ENCODE data around the gene GFPT2. TPM values are rescaled to one million over a fixed set of nuclear protein-coding genes. Genes with fewer than 3 reads are reported as not detected.

The GFPT2 gene
- total RNA-seq, 1 experiment from 2014 or later = 8.2 TPM

DNA sequence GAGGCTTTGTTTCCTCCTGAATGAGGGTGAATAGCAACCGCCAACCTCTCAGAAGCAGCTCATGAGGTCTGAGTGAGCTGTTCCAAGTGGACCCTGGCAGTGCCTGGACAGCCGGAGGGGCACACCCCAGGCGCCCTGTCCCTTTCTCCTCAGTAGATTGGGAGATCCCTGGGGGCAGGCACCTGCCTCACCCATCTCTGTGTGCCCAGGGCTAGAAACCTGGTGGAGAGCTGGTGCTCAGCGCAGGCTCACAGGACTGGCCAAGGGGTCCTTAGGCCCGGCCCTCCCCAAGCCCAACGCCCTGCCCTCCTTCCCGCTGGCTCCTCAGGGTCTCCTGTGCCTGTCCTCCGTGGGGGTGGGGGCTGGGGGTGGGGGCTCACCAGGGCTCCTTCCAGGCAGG lies 46.3 kb downstream of the GFPT2 start:
- BruUV-seq (replicated peaks) = no TSS peak
- ChIA-PET POLR2A (interaction anchor here (0.7 kb wide), 1 partner anchor 166 kb away, joined by 4 read pairs; no protein-coding TSS in a partner anchor), CTCF (interaction anchor here (0.8 to 4.6 kb wide), 5 partner anchors 9 to 165 kb away, joined by 3 to 39 read pairs (median 21); no protein-coding TSS in a partner anchor)
- no peak for DNase-seq (ENCODE audit: unreplicated experiment)
- intact Hi-C loops (cut with micrococcal nuclease) = no loop called here
- TF ChIP-seq CTCF (IDR thresholded peaks at IDR 0.05; ENCODE audit: unreplicated experiment) = no peak
- Mint-ChIP-seq H3K4me3 (ENCODE audit: unreplicated experiment) (no peak overlapping the region), H3K27me3 (ENCODE audit: insufficient read depth, unreplicated experiment) (no peaks in the 10 kb centered on the region), H3K4me1 (ENCODE audit: insufficient read depth, unreplicated experiment) (no peaks in the 10 kb centered on the region), H3K27ac (ENCODE audit: low read depth, unreplicated experiment) (no peak overlapping the region), H3K36me3 (ENCODE audit: insufficient read depth, unreplicated experiment) (no peaks in the 10 kb centered on the region), H3K9me3 (ENCODE audit: unreplicated experiment) (no peaks in the 10 kb centered on the region)

DNA sequence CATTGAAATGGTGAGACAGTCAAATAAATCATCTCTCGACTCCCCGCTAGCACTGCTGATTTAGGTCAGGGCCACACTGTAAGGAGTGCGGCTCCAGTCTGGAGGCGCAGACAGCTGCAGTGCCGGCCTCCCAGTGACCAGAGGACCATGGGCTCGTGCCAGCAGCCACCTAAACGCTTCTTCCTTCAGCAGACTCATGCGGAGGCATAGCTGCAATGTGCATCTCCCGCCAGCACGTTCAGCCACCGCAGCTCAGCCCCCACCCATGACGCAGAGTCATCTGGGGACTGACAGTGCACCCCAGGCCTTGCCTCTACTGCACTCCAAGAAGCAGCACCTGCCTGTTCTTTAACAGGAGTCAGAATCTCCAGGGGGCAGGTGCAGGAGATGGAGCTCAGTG lies 47.7 kb downstream of the GFPT2 start:
- Mint-ChIP-seq H3K36me3 (ENCODE audit: insufficient read depth, unreplicated experiment) (no peaks in the 10 kb centered on the region), H3K4me3 (ENCODE audit: unreplicated experiment) (no peak overlapping the region), H3K27me3 (ENCODE audit: insufficient read depth, unreplicated experiment) (peaks cover 9% of the 10 kb centered on the region), H3K27ac (ENCODE audit: low read depth, unreplicated experiment) (no peak overlapping the region), H3K9me3 (ENCODE audit: unreplicated experiment) (no peaks in the 10 kb centered on the region), H3K4me1 (ENCODE audit: insufficient read depth, unreplicated experiment) (no peaks in the 10 kb centered on the region)
- intact Hi-C loops (cut with micrococcal nuclease) = no loop called here
- POLR2A ChIA-PET = no interaction called here
- no TSS peak for BruUV-seq (replicated peaks)
- no peak for TF ChIP-seq CTCF (IDR thresholded peaks at IDR 0.05; ENCODE audit: unreplicated experiment)
- CTCF ChIA-PET = interaction anchor here (0.6 to 4.6 kb wide), 8 partner anchors 10 to 1014 kb away, joined by 3 to 39 read pairs (median 7); no protein-coding TSS in a partner anchor
- no peak for DNase-seq (ENCODE audit: unreplicated experiment)

GRCh38 chr5:180304431-180305375 lies 48.4 kb downstream of the GFPT2 start:
- TF ChIP-seq CTCF (IDR thresholded peaks at IDR 0.05; ENCODE audit: unreplicated experiment) = no peak
- no TSS peak for BruUV-seq (replicated peaks)
- DNase-seq (ENCODE audit: unreplicated experiment) = no peak
- H3K27me3 Mint-ChIP-seq (ENCODE audit: insufficient read depth, unreplicated experiment) = peaks cover 12% of the 10 kb centered on the region
- H3K36me3 Mint-ChIP-seq (ENCODE audit: insufficient read depth, unreplicated experiment) = no peaks in the 10 kb centered on the region
- H3K4me1 Mint-ChIP-seq (ENCODE audit: insufficient read depth, unreplicated experiment) = no peaks in the 10 kb centered on the region
- no peaks in the 10 kb centered on the region for H3K9me3 Mint-ChIP-seq (ENCODE audit: unreplicated experiment)
- H3K4me3 Mint-ChIP-seq (ENCODE audit: unreplicated experiment) = no peak overlapping the region
- H3K27ac Mint-ChIP-seq (ENCODE audit: low read depth, unreplicated experiment) = no peak overlapping the region
- POLR2A ChIA-PET = interaction anchor here (0.6 kb wide), 1 partner anchor 272 kb away, joined by 3 read pairs; no protein-coding TSS in a partner anchor
- intact Hi-C loops (cut with micrococcal nuclease) = no loop called here
- CTCF ChIA-PET = interaction anchor here (0.6 to 4.6 kb wide), 9 partner anchors 10 to 734 kb away, joined by 3 to 39 read pairs (median 10); no protein-coding TSS in a partner anchor

- intact Hi-C loops (cut with micrococcal nuclease) = no loop called here
- Mint-ChIP-seq H3K4me1 (ENCODE audit: insufficient read depth, unreplicated experiment) (no peaks in the 10 kb centered on the region), H3K27ac (ENCODE audit: low read depth, unreplicated experiment) (no peak overlapping the region), H3K4me3 (ENCODE audit: unreplicated experiment) (no peak overlapping the region), H3K27me3 (ENCODE audit: insufficient read depth, unreplicated experiment) (peaks cover 12% of the 10 kb centered on the region), H3K9me3 (ENCODE audit: unreplicated experiment) (no peaks in the 10 kb centered on the region), H3K36me3 (ENCODE audit: insufficient read depth, unreplicated experiment) (no peaks in the 10 kb centered on the region)
- TF ChIP-seq CTCF (IDR thresholded peaks at IDR 0.05; ENCODE audit: unreplicated experiment) = no peak
- no TSS peak for BruUV-seq (replicated peaks)
- DNase-seq (ENCODE audit: unreplicated experiment) = no peak
- ChIA-PET CTCF (interaction anchor here (0.6 to 4.6 kb wide), 7 partner anchors 9 to 486 kb away, joined by 3 to 39 read pairs (median 10); no protein-coding TSS in a partner anchor), POLR2A (interaction anchor here (0.6 to 1.0 kb wide), 2 partner anchors 10 to 271 kb away, joined by 3 read pairs; no protein-coding TSS in a partner anchor)
Measured at GRCh38 chr5:180304016-180304292, 49.2 kb downstream of the GFPT2 start.

Measured in MCF 10A (cell line).